CD14-positive monocyte (primary cell): ENCODE data around the gene NEDD4L. TPM values are rescaled to one million over a fixed set of nuclear protein-coding genes. Genes with fewer than 3 reads are reported as not detected.

ENCODE experiments used
- DNase-seq, 3 donors: peaks; one replicate each; pipeline ENCODE4 v3.0.0-alpha.2; 2011 to 2022
- H2AFZ ChIP-seq: 2 replicates; pipeline ENCODE4 v1.6.0; 2012; ENCODE audit warnings: mild to moderate bottlenecking, low read depth, low read length, inconsistent platforms; ENCODE audit not compliant: insufficient read depth, poor library complexity, severe bottlenecking
- H3K27ac ChIP-seq, 2 donors: 1 replicate in 1 of 2; 2 replicates in 1 of 2; pipeline ENCODE4 v1.5.1; 2012 to 2013; ENCODE audit warnings: low read length in 2 of 2, control low read depth in 1 of 2, inconsistent platforms in 1 of 2, low read depth in 1 of 2, mild to moderate bottlenecking in 1 of 2
- H3K27me3 ChIP-seq, 2 donors: one replicate each; pipeline versions ENCODE4 v1.6.0 to v1.6.1; 2011 to 2013; ENCODE audit warnings: low read length in 2 of 2; ENCODE audit not compliant: control insufficient read depth in 2 of 2, insufficient read depth in 2 of 2
- H3K36me3 ChIP-seq, 2 donors: replicated peaks in 1 of 2; 1 replicate in 1 of 2; 2 replicates in 1 of 2; pipeline versions ENCODE4 v1.5.1 to v1.6.1; 2012 to 2013; ENCODE audit warnings: low read length in 2 of 2, control low read depth in 1 of 2, inconsistent platforms in 1 of 2, mild to moderate bottlenecking in 1 of 2; ENCODE audit not compliant: insufficient read depth in 2 of 2, control insufficient read depth in 1 of 2
- H3K4me1 ChIP-seq, 2 donors: 1 replicate in 1 of 2; 2 replicates in 1 of 2; pipeline versions ENCODE4 v1.5.1 to v1.6.1; 2012 to 2013; ENCODE audit warnings: low read length in 2 of 2, control low read depth in 1 of 2, inconsistent platforms in 1 of 2, mild to moderate bottlenecking in 1 of 2, moderate library complexity in 1 of 2; ENCODE audit not compliant: insufficient read depth in 2 of 2, control insufficient read depth in 1 of 2
- H3K4me2 ChIP-seq: replicated peaks from 2 replicates; pipeline ENCODE3; 2012; ENCODE audit warnings: low read length, moderate library complexity, mild to moderate bottlenecking; ENCODE audit not compliant: poor library complexity, severe bottlenecking; ENCODE audit errors: extremely low read depth
- H3K4me3 ChIP-seq, 3 experiments: fragments of 200-600 bp in 1 of 3; sonication (generic) in 1 of 3; replicated peaks in 1 of 3; 1 replicate in 2 of 3; 2 replicates in 1 of 3; pipeline ENCODE4 v1.5.1; 2011 to 2013; ENCODE audit warnings: low read length in 3 of 3, mild to moderate bottlenecking in 3 of 3, control low read depth in 2 of 3, low read depth in 2 of 3, inconsistent platforms in 1 of 3, moderate library complexity in 1 of 3
- H3K79me2 ChIP-seq: 2 replicates; pipeline ENCODE4 v1.6.0; 2012; ENCODE audit warnings: mild to moderate bottlenecking, control low read depth, inconsistent platforms, low read length, moderate library complexity; ENCODE audit not compliant: insufficient read depth
- H3K9ac ChIP-seq: 2 replicates; pipeline ENCODE4 v1.6.0; 2017; ENCODE audit warnings: low read length, mild to moderate bottlenecking; ENCODE audit not compliant: insufficient read depth, poor library complexity, severe bottlenecking
- H3K9me3 ChIP-seq, 2 donors: replicated peaks in 1 of 2; 1 replicate in 1 of 2; 2 replicates in 1 of 2; pipeline versions ENCODE4 v1.5.1 to v1.6.1; 2012 to 2013; ENCODE audit warnings: low read length in 2 of 2, control low read depth in 1 of 2; ENCODE audit not compliant: control insufficient read depth in 1 of 2, insufficient read depth in 1 of 2
- H4K20me1 ChIP-seq: 2 replicates; pipeline ENCODE4 v1.6.0; 2012; ENCODE audit warnings: mild to moderate bottlenecking, low read length, control low read depth, moderate library complexity; ENCODE audit not compliant: insufficient read depth
- H3K27ac Mint-ChIP-seq, 7 donors: one replicate each; pipeline ENCODE4 v1.8.0; 2020; ENCODE audit warnings: mild to moderate bottlenecking in 7 of 7, mixed read lengths in 7 of 7, moderate library complexity in 6 of 7, inconsistent platforms in 2 of 7
- H3K27me3 Mint-ChIP-seq, 3 donors: one replicate each; pipeline ENCODE4 v1.8.0; 2021 to 2022; ENCODE audit warnings: low read depth in 3 of 3, mild to moderate bottlenecking in 3 of 3, mixed read lengths in 3 of 3, moderate library complexity in 3 of 3, inconsistent platforms in 1 of 3
- H3K36me3 Mint-ChIP-seq, 2 donors: one replicate each; pipeline ENCODE4 v1.8.0; 2020; ENCODE audit warnings: mixed read lengths in 2 of 2, inconsistent platforms in 1 of 2, mild to moderate bottlenecking in 1 of 2
- H3K4me1 Mint-ChIP-seq: one replicate; pipeline ENCODE4 v1.8.0; 2020; ENCODE audit warnings: mild to moderate bottlenecking, mixed read lengths
- H3K4me3 Mint-ChIP-seq, 2 donors: one replicate each; pipeline ENCODE4 v1.8.0; 2020; ENCODE audit warnings: mild to moderate bottlenecking in 2 of 2, mixed read lengths in 2 of 2, moderate library complexity in 1 of 2
- H3K9me3 Mint-ChIP-seq, 7 donors: one replicate each; pipeline ENCODE4 v1.8.0; 2020 to 2022; ENCODE audit warnings: mixed read lengths in 7 of 7, mild to moderate bottlenecking in 6 of 7, moderate library complexity in 6 of 7, inconsistent platforms in 2 of 7
- CTCF ChIP-seq: fragments of 200-600 bp; IDR thresholded peaks from one replicate; pipeline ENCODE4 v1.8.0; 2022; ENCODE audit warnings: antibody characterized with exemption, mild to moderate bottlenecking
- WGBS: methylation state at CpG from one replicate; pipeline ENCODE4 v1.1.5; 2013; ENCODE audit warnings: missing lambda C conversion rate; ENCODE audit not compliant: insufficient coverage; 5-methylcytosine and 5-hydroxymethylcytosine counted together
- intact Hi-C, 2 donors: fragments of 100-400 bp; cut with micrococcal nuclease; formaldehyde crosslinking; loops; one replicate each; pipeline versions ENCODE4 v1.15.0 to v1.15.1; 2023
- polyA plus RNA-seq, 3 donors: library from polyadenylated mRNA; depleted of rRNA in 1 of 3; unstranded in 2 of 3; stranded (reverse) in 1 of 3; fragments of 300-500 nt in 2 of 3; fragments of >200 nt in 1 of 3; fragmentation: Illumina TruSeq in 2 of 3; gene quantifications; 1 replicate in 2 of 3; 2 replicates in 1 of 3; pipeline ENCODE4 v1.2.3, GENCODE V29; 2012 to 2021

The NEDD4L gene
- polyA plus RNA-seq, 3 donors: 2.5 to 5.2 (median 4.5) TPM

- H3K4me1 Mint-ChIP-seq: peaks cover 14% of the 10 kb centered on the region
- H3K4me3 ChIP-seq: no peak overlapping the region
- peaks cover 0 to 2% (median 0%) of the 10 kb centered on the region in 7 donors for H3K9me3 Mint-ChIP-seq
- H3K27ac ChIP-seq: no peak overlapping the region
- H3K9me3 ChIP-seq: no peaks in the 10 kb centered on the region
- no peaks in the 10 kb centered on the region for H3K36me3 ChIP-seq
- H2AFZ ChIP-seq: no peak overlapping the region
- H3K4me3 Mint-ChIP-seq: no peak overlapping the region
- H3K27me3 Mint-ChIP-seq: peaks cover 7 to 17% (median 9%) of the 10 kb centered on the region in 3 donors
- DNase-seq: no peak
- peaks cover 0 to 9% of the 10 kb centered on the region in 2 donors for H3K27me3 ChIP-seq
- H3K9ac ChIP-seq: no peak overlapping the region
- H3K79me2 ChIP-seq: no peaks in the 10 kb centered on the region
- no peak for TF ChIP-seq CTCF
- no peaks in the 10 kb centered on the region for H3K36me3 Mint-ChIP-seq
- H3K27ac Mint-ChIP-seq: no peak overlapping the region
- WGBS: 100% methylated on average over 1 of the region's 6 CpGs
- peaks cover 0 to 3% of the 10 kb centered on the region in 2 donors for H3K4me1 ChIP-seq
- no peaks in the 10 kb centered on the region for H4K20me1 ChIP-seq
- no peak overlapping the region for H3K4me2 ChIP-seq
- intact Hi-C loops: no loop called here
These were observed 62.5 kb downstream of the NEDD4L start for GRCh38 chr18:58106289-58107070.

DNA sequence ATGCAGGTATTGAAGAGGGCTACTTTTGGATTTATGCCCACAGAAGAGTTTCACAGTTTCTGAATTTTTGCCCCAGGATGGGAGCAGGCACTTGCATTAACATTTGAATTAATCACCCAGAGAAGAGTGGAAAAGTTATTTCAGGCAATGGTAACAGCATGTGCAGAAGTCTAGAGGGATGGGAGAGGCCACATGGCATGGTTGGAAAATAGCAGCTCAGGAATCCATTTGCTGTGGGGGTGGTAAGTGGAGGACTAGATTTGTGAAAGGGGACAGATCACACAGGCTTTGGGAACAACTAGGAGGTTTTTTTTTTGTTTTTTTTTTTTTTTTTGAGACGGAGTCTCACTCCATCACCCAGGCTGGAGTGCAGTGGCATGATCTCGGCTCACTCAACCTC is 65.2 kb downstream of the NEDD4L start:
- H3K27ac ChIP-seq: no peak overlapping the region
- H3K27me3 ChIP-seq: peaks cover 0 to 7% of the 10 kb centered on the region in 2 donors
- H3K9ac ChIP-seq: no peak overlapping the region
- H2AFZ ChIP-seq: no peak overlapping the region
- no peaks in the 10 kb centered on the region for H4K20me1 ChIP-seq
- H3K4me3 ChIP-seq: no peak overlapping the region
- H3K4me1 ChIP-seq: peaks cover 0 to 2% of the 10 kb centered on the region in 2 donors
- no peaks in the 10 kb centered on the region for H3K9me3 ChIP-seq
- Mint-ChIP-seq H3K4me1 (peaks cover 4% of the 10 kb centered on the region), H3K9me3 (peaks cover 0 to 2% (median 0%) of the 10 kb centered on the region in 7 donors), H3K27me3 (peaks cover 2 to 11% (median 8%) of the 10 kb centered on the region in 3 donors), H3K27ac (no peak overlapping the region), H3K36me3 (no peaks in the 10 kb centered on the region), H3K4me3 (no peak overlapping the region)
- no peaks in the 10 kb centered on the region for H3K79me2 ChIP-seq
- intact Hi-C loops: no loop called here
- no peak overlapping the region for H3K4me2 ChIP-seq
- no CpG with 5 or more reads among the region's 2 CpGs for WGBS
- no peak for TF ChIP-seq CTCF
- no peak for DNase-seq
- no peaks in the 10 kb centered on the region for H3K36me3 ChIP-seq
